ENCODE results near the gene RADIL.

DNA sequence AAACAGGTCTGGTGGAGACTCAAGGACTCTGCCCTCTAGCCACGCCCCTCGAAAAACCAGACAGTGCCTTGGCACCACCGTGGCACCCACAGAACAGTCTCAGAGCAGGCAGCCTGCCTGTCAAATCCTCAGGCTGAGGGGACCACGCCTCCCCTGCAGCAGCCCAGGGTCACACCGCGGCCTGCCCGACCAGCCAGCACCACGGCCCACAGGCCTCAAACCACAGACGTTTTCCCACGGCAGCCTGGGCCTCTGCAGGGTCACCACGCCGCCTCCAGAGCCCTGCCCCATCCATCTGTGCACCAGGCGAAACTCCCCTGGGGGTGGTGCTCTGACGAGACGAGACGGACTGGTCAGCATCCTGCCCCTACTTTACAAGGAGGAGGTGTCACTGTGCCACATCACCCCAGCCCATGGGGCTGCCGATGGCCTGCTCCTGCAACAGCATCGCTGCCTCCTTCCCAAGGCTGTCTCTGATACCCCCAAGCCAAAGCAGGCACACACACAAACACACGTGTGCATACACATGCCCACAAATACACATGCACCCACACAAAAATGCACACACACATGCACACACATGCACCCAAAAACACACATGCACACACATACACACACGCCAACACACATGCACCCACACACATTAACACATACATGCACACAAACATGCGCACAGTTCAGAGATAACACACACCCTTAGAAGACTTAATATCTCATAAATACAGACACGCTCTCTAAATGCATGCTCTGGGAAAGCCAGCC, 46.3 kb downstream of the RADIL start:
- TF ChIP-seq, protein P1, sequence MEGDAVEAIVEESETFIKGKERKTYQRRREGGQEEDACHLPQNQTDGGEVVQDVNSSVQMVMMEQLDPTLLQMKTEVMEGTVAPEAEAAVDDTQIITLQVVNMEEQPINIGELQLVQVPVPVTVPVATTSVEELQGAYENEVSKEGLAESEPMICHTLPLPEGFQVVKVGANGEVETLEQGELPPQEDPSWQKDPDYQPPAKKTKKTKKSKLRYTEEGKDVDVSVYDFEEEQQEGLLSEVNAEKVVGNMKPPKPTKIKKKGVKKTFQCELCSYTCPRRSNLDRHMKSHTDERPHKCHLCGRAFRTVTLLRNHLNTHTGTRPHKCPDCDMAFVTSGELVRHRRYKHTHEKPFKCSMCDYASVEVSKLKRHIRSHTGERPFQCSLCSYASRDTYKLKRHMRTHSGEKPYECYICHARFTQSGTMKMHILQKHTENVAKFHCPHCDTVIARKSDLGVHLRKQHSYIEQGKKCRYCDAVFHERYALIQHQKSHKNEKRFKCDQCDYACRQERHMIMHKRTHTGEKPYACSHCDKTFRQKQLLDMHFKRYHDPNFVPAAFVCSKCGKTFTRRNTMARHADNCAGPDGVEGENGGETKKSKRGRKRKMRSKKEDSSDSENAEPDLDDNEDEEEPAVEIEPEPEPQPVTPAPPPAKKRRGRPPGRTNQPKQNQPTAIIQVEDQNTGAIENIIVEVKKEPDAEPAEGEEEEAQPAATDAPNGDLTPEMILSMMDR (IDR thresholded peaks at IDR 0.05) = no peak
- no peak for TF ChIP-seq POLR2AphosphoS5 (IDR thresholded peaks at IDR 0.05)
- no peak for TF ChIP-seq POLR2A (IDR thresholded peaks at IDR 0.05)

Measured in upper lobe of left lung (tissue), 4 donors.